GM23338 (cell line): ENCODE measurements around the gene PAPPA2. TPM values are rescaled to one million over a fixed set of nuclear protein-coding genes. Genes with fewer than 3 reads are reported as not detected.

ENCODE experiments used
- ATAC-seq: fragments of 200-7000 bp; cut with Tn5 transposase; 3 replicates; pipeline ENCODE4 v1.9.1; 2020
- DNase-seq: peaks from one replicate; pipeline ENCODE4 v3.0.0-alpha.2; 2015; ENCODE audit warnings: low spot score
- H2AFZ ChIP-seq: fragments of 200-600 bp; sonication (generic); 2 replicates; pipeline ENCODE4 v1.8.0; 2016; ENCODE audit warnings: antibody characterized with exemption, mild to moderate bottlenecking, moderate library complexity
- H3F3A ChIP-seq: fragments of 200-600 bp; sonication (generic); replicated peaks from 2 replicates; pipeline ENCODE4 v1.8.0; 2017; ENCODE audit warnings: antibody characterized with exemption, mixed run types, low read depth
- H3K27ac ChIP-seq: fragments of 200-600 bp; sonication (generic); 2 replicates; pipeline ENCODE4 v1.6.1; 2016; ENCODE audit warnings: low read depth
- H3K27me3 ChIP-seq: fragments of 200-600 bp; sonication (generic); 2 replicates; pipeline ENCODE4 v1.8.0; 2016; ENCODE audit warnings: mild to moderate bottlenecking, mixed run types, moderate library complexity; ENCODE audit not compliant: insufficient read depth
- H3K36me3 ChIP-seq: fragments of 200-600 bp; sonication (generic); 2 replicates; pipeline ENCODE4 v1.8.0; 2016; ENCODE audit warnings: mild to moderate bottlenecking; ENCODE audit not compliant: insufficient read depth
- H3K4me1 ChIP-seq: fragments of 200-600 bp; sonication (generic); 2 replicates; pipeline ENCODE4 v1.8.0; 2016; ENCODE audit warnings: mild to moderate bottlenecking, moderate library complexity; ENCODE audit not compliant: insufficient read depth
- H3K4me2 ChIP-seq: fragments of 200-600 bp; sonication (generic); 2 replicates; pipeline ENCODE4 v1.7.1; 2017; ENCODE audit warnings: mixed run types
- H3K4me3 ChIP-seq: fragments of 200-600 bp; sonication (generic); 2 replicates; pipeline ENCODE4 v1.6.1; 2016; ENCODE audit warnings: mixed run types
- H3K79me2 ChIP-seq: fragments of 200-600 bp; sonication (generic); replicated peaks from 2 replicates; pipeline ENCODE4 v1.8.0; 2017; ENCODE audit warnings: mild to moderate bottlenecking; ENCODE audit not compliant: insufficient read depth
- H3K9me2 ChIP-seq: fragments of 200-600 bp; sonication (generic); 2 replicates; pipeline ENCODE4 v1.8.0; 2017; ENCODE audit not compliant: insufficient read depth
- H4K20me1 ChIP-seq: fragments of 200-600 bp; sonication (generic); replicated peaks from 2 replicates; pipeline ENCODE4 v1.8.0; 2017; ENCODE audit warnings: mild to moderate bottlenecking; ENCODE audit not compliant: insufficient read depth
- H3K27ac Mint-ChIP-seq: 2 replicates; pipeline ENCODE4 v1.8.0; 2020; ENCODE audit warnings: inconsistent platforms, mild to moderate bottlenecking, moderate library complexity, mixed read lengths
- H3K27me3 Mint-ChIP-seq: 3 replicates; pipeline ENCODE4 v1.8.0; 2022; ENCODE audit warnings: low read depth, mild to moderate bottlenecking, moderate library complexity, mixed read lengths, inconsistent platforms; ENCODE audit not compliant: insufficient read depth, poor library complexity
- H3K36me3 Mint-ChIP-seq: 3 replicates; pipeline ENCODE4 v1.8.0; 2021; ENCODE audit warnings: low read depth, mild to moderate bottlenecking, inconsistent platforms, moderate library complexity, mixed read lengths
- H3K4me1 Mint-ChIP-seq: 3 replicates; pipeline ENCODE4 v1.8.0; 2020; ENCODE audit warnings: mild to moderate bottlenecking, inconsistent platforms, mixed read lengths
- H3K4me3 Mint-ChIP-seq: 3 replicates; pipeline ENCODE4 v1.8.0; 2021; ENCODE audit warnings: moderate library complexity, mild to moderate bottlenecking, inconsistent platforms, mixed read lengths
- H3K9me3 Mint-ChIP-seq: 3 replicates; pipeline ENCODE4 v1.8.0; 2020; ENCODE audit warnings: moderate library complexity, mild to moderate bottlenecking, inconsistent platforms, mixed read lengths
- EZH2 ChIP-seq: fragments of 200-600 bp; sonication (generic); IDR thresholded peaks from one replicate; pipeline ENCODE4 v1.8.0; 2017; ENCODE audit warnings: antibody characterized with exemption, mild to moderate bottlenecking, low read depth; ENCODE audit not compliant: unreplicated experiment
- EZH2phosphoT487 ChIP-seq: fragments of 200-600 bp; sonication (generic); IDR thresholded peaks from one replicate; pipeline ENCODE4 v1.8.1; 2018; ENCODE audit warnings: antibody characterized with exemption; ENCODE audit not compliant: unreplicated experiment
- JUNB ChIP-seq: IDR thresholded peaks from one replicate; pipeline ENCODE4 v1.6.1; 2016; ENCODE audit warnings: antibody characterized with exemption; ENCODE audit not compliant: unreplicated experiment
- NANOG ChIP-seq: IDR thresholded peaks from 2 replicates; pipeline ENCODE4 v1.6.1; 2016; ENCODE audit warnings: antibody characterized with exemption, borderline replicate concordance
- POLR2AphosphoS5 ChIP-seq: IDR thresholded peaks from 2 replicates; pipeline ENCODE4 v1.6.1; 2016; ENCODE audit warnings: antibody characterized with exemption, low read depth
- STAT1 ChIP-seq: IDR thresholded peaks from one replicate; pipeline ENCODE4 v1.6.1; 2016; ENCODE audit warnings: antibody characterized with exemption; ENCODE audit not compliant: unreplicated experiment
- ZNF114 ChIP-seq: fragments of 250-450 bp; sonication (Bioruptor Pico); IDR thresholded peaks from 2 replicates; pipeline ENCODE4 v1.5.0; 2020; ENCODE audit warnings: mild to moderate bottlenecking, moderate library complexity
- ZNF331 ChIP-seq: fragments of 250-450 bp; sonication (Bioruptor Pico); IDR thresholded peaks from 2 replicates; pipeline ENCODE4 v1.5.0; 2020; ENCODE audit warnings: low read depth, mild to moderate bottlenecking, moderate library complexity
- ZNF462 ChIP-seq: fragments of 250-450 bp; sonication (Bioruptor Pico); IDR thresholded peaks from 2 replicates; pipeline ENCODE4 v1.5.0; 2020; ENCODE audit warnings: mild to moderate bottlenecking, moderate library complexity
- polyA plus RNA-seq: library from polyadenylated mRNA; unstranded; fragments of >200 nt; fragmentation: Nextera tagmentation; extraction: Ambion mirVana; gene quantifications from 2 replicates; pipeline ENCODE4 v1.2.1, GENCODE V29; 2016
- total RNA-seq: library from RNA; depleted of rRNA; stranded (reverse); fragments of >200 nt; shearing (Covaris generic); gene quantifications from 2 replicates; pipeline ENCODE4 v1.2.3, GENCODE V29; 2014
- TF ChIP-seq, protein P1 (sequence below): IDR thresholded peaks from one replicate; pipeline ENCODE4 v1.6.1; 2018; ENCODE audit warnings: antibody characterized with exemption; ENCODE audit not compliant: unreplicated experiment

PAPPA2 gene
- total and polyA plus RNA-seq, 2 experiments from 2014 or later, result 1.4 to 1.7 TPM

GRCh38 chr1:176479971-176480370 lies 17.0 kb downstream of the PAPPA2 start (continued):
- TF ChIP-seq EZH2, result no peak
- TF ChIP-seq NANOG, result no peak
- no peak for TF ChIP-seq EZH2phosphoT487
- TF ChIP-seq, protein P1, sequence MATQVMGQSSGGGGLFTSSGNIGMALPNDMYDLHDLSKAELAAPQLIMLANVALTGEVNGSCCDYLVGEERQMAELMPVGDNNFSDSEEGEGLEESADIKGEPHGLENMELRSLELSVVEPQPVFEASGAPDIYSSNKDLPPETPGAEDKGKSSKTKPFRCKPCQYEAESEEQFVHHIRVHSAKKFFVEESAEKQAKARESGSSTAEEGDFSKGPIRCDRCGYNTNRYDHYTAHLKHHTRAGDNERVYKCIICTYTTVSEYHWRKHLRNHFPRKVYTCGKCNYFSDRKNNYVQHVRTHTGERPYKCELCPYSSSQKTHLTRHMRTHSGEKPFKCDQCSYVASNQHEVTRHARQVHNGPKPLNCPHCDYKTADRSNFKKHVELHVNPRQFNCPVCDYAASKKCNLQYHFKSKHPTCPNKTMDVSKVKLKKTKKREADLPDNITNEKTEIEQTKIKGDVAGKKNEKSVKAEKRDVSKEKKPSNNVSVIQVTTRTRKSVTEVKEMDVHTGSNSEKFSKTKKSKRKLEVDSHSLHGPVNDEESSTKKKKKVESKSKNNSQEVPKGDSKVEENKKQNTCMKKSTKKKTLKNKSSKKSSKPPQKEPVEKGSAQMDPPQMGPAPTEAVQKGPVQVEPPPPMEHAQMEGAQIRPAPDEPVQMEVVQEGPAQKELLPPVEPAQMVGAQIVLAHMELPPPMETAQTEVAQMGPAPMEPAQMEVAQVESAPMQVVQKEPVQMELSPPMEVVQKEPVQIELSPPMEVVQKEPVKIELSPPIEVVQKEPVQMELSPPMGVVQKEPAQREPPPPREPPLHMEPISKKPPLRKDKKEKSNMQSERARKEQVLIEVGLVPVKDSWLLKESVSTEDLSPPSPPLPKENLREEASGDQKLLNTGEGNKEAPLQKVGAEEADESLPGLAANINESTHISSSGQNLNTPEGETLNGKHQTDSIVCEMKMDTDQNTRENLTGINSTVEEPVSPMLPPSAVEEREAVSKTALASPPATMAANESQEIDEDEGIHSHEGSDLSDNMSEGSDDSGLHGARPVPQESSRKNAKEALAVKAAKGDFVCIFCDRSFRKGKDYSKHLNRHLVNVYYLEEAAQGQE, result no peak
- TF ChIP-seq ZNF114 (CRISPR knock-in tag), result no peak
- no peak for TF ChIP-seq POLR2AphosphoS5
- TF ChIP-seq STAT1, result no peak

DNA sequence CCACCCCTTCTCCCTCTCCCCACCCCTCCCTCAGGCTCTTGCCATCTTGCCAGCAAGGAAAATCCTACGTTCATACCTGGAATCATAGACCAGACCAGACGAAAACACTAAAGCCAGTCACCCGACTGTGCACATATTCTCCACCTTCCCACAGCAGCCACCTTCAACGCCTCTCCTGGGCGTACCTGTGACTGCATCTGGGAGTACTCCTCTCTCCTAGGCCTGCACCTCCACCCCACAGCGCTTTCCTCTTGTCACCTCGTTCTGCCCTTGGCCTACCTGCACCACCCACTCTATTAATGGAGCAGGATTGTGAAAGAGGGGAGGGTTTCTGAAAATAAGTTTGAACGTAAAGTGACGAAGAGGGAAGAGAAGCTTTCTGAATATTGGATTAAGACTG lies 17.8 kb downstream of the PAPPA2 start:
- Histone ChIP-seq H2AFZ (no peak overlapping the region), H3K9me2 (no peaks in the 10 kb centered on the region), H3K36me3 (no peaks in the 10 kb centered on the region), H3K4me1 (no peaks in the 10 kb centered on the region), H3K79me2 (no peaks in the 10 kb centered on the region), H3K4me3 (no peak overlapping the region), H3K4me2 (no peak overlapping the region), H4K20me1 (no peaks in the 10 kb centered on the region), H3K27ac (no peak overlapping the region), H3K27me3 (no peaks in the 10 kb centered on the region), H3F3A (no peaks in the 10 kb centered on the region)
- H3K4me1 Mint-ChIP-seq, result peaks cover 6% of the 10 kb centered on the region; the same call in 2 of the 3 replicates
- no peak; the same call in 2 of the 3 replicates for ATAC-seq
- H3K36me3 Mint-ChIP-seq, result no peaks in the 10 kb centered on the region
- H3K27ac Mint-ChIP-seq, result no peak overlapping the region
- no peaks in the 10 kb centered on the region for H3K27me3 Mint-ChIP-seq
- TF ChIP-seq JUNB (no peak), ZNF331 (no peak), EZH2phosphoT487 (no peak)
- DNase-seq, result no peak
- H3K4me3 Mint-ChIP-seq, result no peak overlapping the region
- no peaks in the 10 kb centered on the region for H3K9me3 Mint-ChIP-seq

- Histone ChIP-seq H3K4me3 (no peak overlapping the region), H3K9me2 (peaks cover 14% of the 10 kb centered on the region; the same call in 1 of the 2 replicates), H3F3A (no peaks in the 10 kb centered on the region), H3K36me3 (no peaks in the 10 kb centered on the region), H3K27me3 (no peaks in the 10 kb centered on the region), H3K4me2 (no peak overlapping the region), H4K20me1 (no peaks in the 10 kb centered on the region), H3K79me2 (no peaks in the 10 kb centered on the region), H3K27ac (no peak overlapping the region), H2AFZ (no peak overlapping the region), H3K4me1 (no peaks in the 10 kb centered on the region)
- H3K36me3 Mint-ChIP-seq, result no peaks in the 10 kb centered on the region
- DNase-seq (no peak), ATAC-seq (no peak)
- peaks cover 5% of the 10 kb centered on the region; the same call in 2 of the 3 replicates for H3K4me1 Mint-ChIP-seq
- no peak overlapping the region for H3K27ac Mint-ChIP-seq
- H3K27me3 Mint-ChIP-seq, result no peaks in the 10 kb centered on the region
- H3K9me3 Mint-ChIP-seq, result no peaks in the 10 kb centered on the region
- TF ChIP-seq POLR2AphosphoS5 (no peak), ZNF462 (no peak), ZNF114 (CRISPR knock-in tag) (no peak), EZH2 (no peak), JUNB (no peak)
- H3K4me3 Mint-ChIP-seq, result no peak overlapping the region
These were observed 22.1 kb downstream of the PAPPA2 start for GRCh38 chr1:176485083-176485482.
